Testis (tissue), 2 donors: ENCODE results near the gene LRRC45.

Source experiments
- CTCF ChIP-seq, 3 experiments: fragments of 450-650 bp in 2 of 3; fragments of 200-600 bp in 1 of 3; sonication (generic) in 1 of 3; IDR thresholded peaks; one replicate each; pipeline ENCODE4 v1.5.1; 2016 to 2019; ENCODE audit warnings: antibody characterized with exemption in 3 of 3, mild to moderate bottlenecking in 2 of 3, moderate library complexity in 1 of 3
- POLR2A ChIP-seq: fragments of 450-650 bp; IDR thresholded peaks from one replicate; pipeline ENCODE4 v1.6.1; 2017; ENCODE audit warnings: antibody characterized with exemption, mild to moderate bottlenecking, moderate library complexity

GRCh38 chr17:82022310-82022980 lies 660 bp upstream of the LRRC45 start, which contains the start of gene CENPX:
- no peak for TF ChIP-seq CTCF (IDR thresholded peaks at IDR 0.05)
- no peak for TF ChIP-seq POLR2A
